Calu3 (cell line): ENCODE measurements around the gene CLIC3. TPM values are rescaled to one million over a fixed set of nuclear protein-coding genes. Genes with fewer than 3 reads are reported as not detected.

Experiments
- BruUV-seq: library from RNA; stranded (reverse); fragments of 400-500 nt; replicated peaks from 2 replicates; lab custom pipeline; 2021; lab: Mats Ljungman, UMichigan
- CTCF ChIA-PET: fragments of 300-600 bp; sonication (Branson Sonifier 250); formaldehyde crosslinking; loops from one replicate; lab custom pipeline; 2022; ENCODE audit warnings: antibody characterized with exemption; lab: Charles Lee
- DNase-seq: peaks from one replicate; pipeline ENCODE4 v3.0.0; 2022
- H3K27ac Mint-ChIP-seq: one replicate; pipeline ENCODE4 v1.8.0; 2022; ENCODE audit warnings: mixed read lengths; ENCODE audit not compliant: unreplicated experiment
- H3K27me3 Mint-ChIP-seq: one replicate; pipeline ENCODE4 v1.8.0; 2022; ENCODE audit warnings: mixed read lengths; ENCODE audit not compliant: unreplicated experiment
- H3K36me3 Mint-ChIP-seq: one replicate; pipeline ENCODE4 v1.8.0; 2022; ENCODE audit warnings: mild to moderate bottlenecking, moderate library complexity, mixed read lengths; ENCODE audit not compliant: insufficient read depth, unreplicated experiment
- H3K4me1 Mint-ChIP-seq: one replicate; pipeline ENCODE4 v1.8.0; 2022; ENCODE audit warnings: mild to moderate bottlenecking, low read depth, mixed read lengths; ENCODE audit not compliant: unreplicated experiment
- H3K4me3 Mint-ChIP-seq: one replicate; pipeline ENCODE4 v1.8.0; 2022; ENCODE audit warnings: mild to moderate bottlenecking, low read depth, moderate library complexity, mixed read lengths; ENCODE audit not compliant: unreplicated experiment
- H3K9me3 Mint-ChIP-seq: one replicate; pipeline ENCODE4 v1.8.0; 2022; ENCODE audit warnings: low read depth, mixed read lengths; ENCODE audit not compliant: unreplicated experiment
- intact Hi-C: fragments of 100-400 bp; cut with micrococcal nuclease; formaldehyde crosslinking; loops from one replicate; pipeline ENCODE4 v1.10.0; 2022; ENCODE audit not compliant: unreplicated experiment
- total RNA-seq: library from RNA; stranded (reverse); gene quantifications from 2 replicates; pipeline ENCODE4 v1.2.3, GENCODE V29; 2022
- TF ChIP-seq, protein P1 (sequence below): fragments of 200-600 bp; IDR thresholded peaks from one replicate; pipeline ENCODE4 v1.8.0; 2022; ENCODE audit warnings: antibody characterized with exemption; ENCODE audit not compliant: unreplicated experiment

Gene CLIC3
- total RNA-seq, 1 experiment from 2014 or later = 0.35 TPM

DNA sequence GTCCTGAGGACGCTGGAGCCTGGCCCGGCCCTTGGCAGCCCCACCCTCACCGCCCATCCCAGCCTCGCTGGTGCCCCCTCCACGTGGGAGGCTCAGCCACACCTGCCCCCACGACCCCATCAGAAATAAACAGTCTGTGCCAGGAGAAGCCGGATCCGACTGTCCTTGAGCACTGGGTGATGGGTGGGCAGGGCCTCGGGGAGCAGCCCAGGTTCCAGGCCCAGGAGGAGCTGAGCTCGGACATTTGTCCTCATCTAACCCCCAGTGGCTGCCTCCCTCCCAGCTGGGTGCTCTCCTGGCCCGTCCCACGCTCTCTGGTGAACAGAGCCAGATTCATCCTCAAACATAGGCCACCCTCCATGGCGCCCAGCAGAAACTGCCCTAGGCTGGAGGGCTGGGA, 23.6 kb downstream of the CLIC3 start:
- Mint-ChIP-seq H3K27me3 (no peaks in the 10 kb centered on the region), H3K4me1 (no peaks in the 10 kb centered on the region), H3K36me3 (no peaks in the 10 kb centered on the region), H3K4me3 (no peak overlapping the region), H3K27ac (no peak overlapping the region), H3K9me3 (no peaks in the 10 kb centered on the region)
- TF ChIP-seq, protein P1, sequence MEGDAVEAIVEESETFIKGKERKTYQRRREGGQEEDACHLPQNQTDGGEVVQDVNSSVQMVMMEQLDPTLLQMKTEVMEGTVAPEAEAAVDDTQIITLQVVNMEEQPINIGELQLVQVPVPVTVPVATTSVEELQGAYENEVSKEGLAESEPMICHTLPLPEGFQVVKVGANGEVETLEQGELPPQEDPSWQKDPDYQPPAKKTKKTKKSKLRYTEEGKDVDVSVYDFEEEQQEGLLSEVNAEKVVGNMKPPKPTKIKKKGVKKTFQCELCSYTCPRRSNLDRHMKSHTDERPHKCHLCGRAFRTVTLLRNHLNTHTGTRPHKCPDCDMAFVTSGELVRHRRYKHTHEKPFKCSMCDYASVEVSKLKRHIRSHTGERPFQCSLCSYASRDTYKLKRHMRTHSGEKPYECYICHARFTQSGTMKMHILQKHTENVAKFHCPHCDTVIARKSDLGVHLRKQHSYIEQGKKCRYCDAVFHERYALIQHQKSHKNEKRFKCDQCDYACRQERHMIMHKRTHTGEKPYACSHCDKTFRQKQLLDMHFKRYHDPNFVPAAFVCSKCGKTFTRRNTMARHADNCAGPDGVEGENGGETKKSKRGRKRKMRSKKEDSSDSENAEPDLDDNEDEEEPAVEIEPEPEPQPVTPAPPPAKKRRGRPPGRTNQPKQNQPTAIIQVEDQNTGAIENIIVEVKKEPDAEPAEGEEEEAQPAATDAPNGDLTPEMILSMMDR = no peak
- no peak for DNase-seq
- CTCF ChIA-PET = no interaction called here
- BruUV-seq = no TSS peak
- intact Hi-C loops = no loop called here

- no peak for DNase-seq
- Mint-ChIP-seq H3K36me3 (no peaks in the 10 kb centered on the region), H3K4me3 (no peak overlapping the region), H3K27me3 (no peaks in the 10 kb centered on the region), H3K4me1 (no peaks in the 10 kb centered on the region), H3K27ac (no peak overlapping the region), H3K9me3 (no peaks in the 10 kb centered on the region)
- TF ChIP-seq, protein P1 = no peak
- intact Hi-C loops = no loop called here
- CTCF ChIA-PET = no interaction called here
- no TSS peak for BruUV-seq
Observed at GRCh38 chr9:136972335-136972734, 24.0 kb downstream of the CLIC3 start.

DNA sequence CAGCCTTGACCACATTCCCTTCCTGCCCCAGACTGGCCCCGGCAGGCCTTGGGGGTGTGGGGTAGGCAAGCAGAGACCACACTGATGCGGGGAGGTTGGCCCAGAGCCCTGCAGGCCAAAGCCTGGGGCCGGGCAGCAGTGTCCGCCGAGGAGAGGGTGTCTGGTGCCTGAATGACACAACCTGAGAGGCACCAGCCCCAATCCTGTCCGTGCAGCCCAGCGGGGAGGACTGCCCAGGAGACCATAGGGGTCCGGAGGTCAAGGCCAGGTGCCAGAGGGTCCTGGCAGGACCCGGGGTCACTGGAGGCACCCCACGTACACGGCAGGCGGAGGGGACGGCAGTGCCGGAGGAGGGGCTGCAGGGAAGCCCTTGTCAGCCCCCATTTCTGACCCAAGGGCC, 24.6 kb downstream of the CLIC3 start:
- Mint-ChIP-seq H3K27me3 (no peaks in the 10 kb centered on the region), H3K36me3 (no peaks in the 10 kb centered on the region), H3K9me3 (no peaks in the 10 kb centered on the region), H3K4me1 (no peaks in the 10 kb centered on the region), H3K27ac (no peak overlapping the region), H3K4me3 (no peak overlapping the region)
- CTCF ChIA-PET = no interaction called here
- DNase-seq = no peak
- TF ChIP-seq, protein P1 = no peak
- intact Hi-C loops = no loop called here
- no TSS peak for BruUV-seq

DNA sequence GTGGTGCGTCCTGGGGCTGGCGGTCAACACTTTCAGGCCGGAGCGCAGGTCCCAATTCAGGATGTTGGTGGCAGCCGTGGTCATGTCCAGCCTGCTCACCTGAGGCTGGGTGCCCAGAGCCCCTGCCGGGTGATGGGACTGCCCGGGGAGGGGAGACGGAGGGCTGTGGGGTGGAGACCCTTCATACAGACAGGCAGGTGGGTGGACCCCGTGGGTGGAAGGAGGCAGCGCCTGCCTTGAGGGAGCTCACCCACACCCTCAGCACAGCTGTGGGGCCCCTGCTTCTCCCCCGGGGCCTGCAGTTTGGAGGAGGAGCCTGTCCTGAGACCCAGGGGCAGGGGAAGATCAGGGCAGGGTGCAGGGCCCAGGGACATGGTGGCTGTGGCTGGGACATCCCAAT, 26.0 kb downstream of the CLIC3 start:
- CTCF ChIA-PET = no interaction called here
- peaks cover 8% of the 10 kb centered on the region for H3K36me3 Mint-ChIP-seq
- H3K9me3 Mint-ChIP-seq = no peaks in the 10 kb centered on the region
- no peak for DNase-seq
- TF ChIP-seq, protein P1 = no peak
- BruUV-seq = no TSS peak
- no peaks in the 10 kb centered on the region for H3K27me3 Mint-ChIP-seq
- H3K4me3 Mint-ChIP-seq = no peak overlapping the region
- no peaks in the 10 kb centered on the region for H3K4me1 Mint-ChIP-seq
- H3K27ac Mint-ChIP-seq = no peak overlapping the region
- intact Hi-C loops = no loop called here
